ENCODE results near the gene TOX2.

- TF ChIP-seq POLR2A (IDR thresholded peaks at IDR 0.05; ENCODE audit: low read depth, low read length) (no peak), POLR2AphosphoS5 (IDR thresholded peaks at IDR 0.05; ENCODE audit: low read depth, low read length) (no peak), TAF1 (IDR thresholded peaks at IDR 0.05; ENCODE audit: low read depth, low read length) (no peak)
Measured at GRCh38 chr20:44008806-44009678, 94.4 kb downstream of the TOX2 start.

All from GM12891 (cell line).